ENCODE data around the gene FCGR2B.

GRCh38 chr1:161676441-161676840 lies 13.5 kb downstream of the FCGR2B start:
- TF ChIP-seq ZNF33A (CRISPR knock-in tag; IDR thresholded peaks at IDR 0.05; ENCODE audit: borderline replicate concordance) (no peak), MEF2D (CRISPR knock-in tag; IDR thresholded peaks at IDR 0.05) (no peak), ZNF766 (CRISPR knock-in tag; IDR thresholded peaks at IDR 0.05; ENCODE audit: borderline replicate concordance) (no peak), GABPA (IDR thresholded peaks at IDR 0.05; ENCODE audit: low read depth, low read length) (no peak), GABPA (CRISPR knock-in tag; IDR thresholded peaks at IDR 0.05; ENCODE audit: low read depth) (no peak), SUZ12 (IDR thresholded peaks at IDR 0.05; ENCODE audit: low read depth, low read length) (no peak), LCORL (IDR thresholded peaks at IDR 0.05) (no peak), LCORL (CRISPR knock-in tag; IDR thresholded peaks at IDR 0.05) (no peak), GPBP1L1 (CRISPR knock-in tag; IDR thresholded peaks at IDR 0.05) (no peak), ZNF513 (CRISPR knock-in tag; conservative IDR thresholded peaks at IDR 0.05) (no peak), BHLHE40 (IDR thresholded peaks at IDR 0.05; ENCODE audit: low read length) (no peak), HMG20B (CRISPR knock-in tag; conservative IDR thresholded peaks at IDR 0.05) (no peak)
- TF ChIP-seq, protein P1, sequence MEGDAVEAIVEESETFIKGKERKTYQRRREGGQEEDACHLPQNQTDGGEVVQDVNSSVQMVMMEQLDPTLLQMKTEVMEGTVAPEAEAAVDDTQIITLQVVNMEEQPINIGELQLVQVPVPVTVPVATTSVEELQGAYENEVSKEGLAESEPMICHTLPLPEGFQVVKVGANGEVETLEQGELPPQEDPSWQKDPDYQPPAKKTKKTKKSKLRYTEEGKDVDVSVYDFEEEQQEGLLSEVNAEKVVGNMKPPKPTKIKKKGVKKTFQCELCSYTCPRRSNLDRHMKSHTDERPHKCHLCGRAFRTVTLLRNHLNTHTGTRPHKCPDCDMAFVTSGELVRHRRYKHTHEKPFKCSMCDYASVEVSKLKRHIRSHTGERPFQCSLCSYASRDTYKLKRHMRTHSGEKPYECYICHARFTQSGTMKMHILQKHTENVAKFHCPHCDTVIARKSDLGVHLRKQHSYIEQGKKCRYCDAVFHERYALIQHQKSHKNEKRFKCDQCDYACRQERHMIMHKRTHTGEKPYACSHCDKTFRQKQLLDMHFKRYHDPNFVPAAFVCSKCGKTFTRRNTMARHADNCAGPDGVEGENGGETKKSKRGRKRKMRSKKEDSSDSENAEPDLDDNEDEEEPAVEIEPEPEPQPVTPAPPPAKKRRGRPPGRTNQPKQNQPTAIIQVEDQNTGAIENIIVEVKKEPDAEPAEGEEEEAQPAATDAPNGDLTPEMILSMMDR (CRISPR knock-in tag; IDR thresholded peaks at IDR 0.05): no peak
